Measurements from ENCODE around the gene RARB. TPM values are rescaled to one million over a fixed set of nuclear protein-coding genes. Genes with fewer than 3 reads are reported as not detected.

The RARB gene
- total RNA-seq, 1 experiment from 2014 or later, result not detected

DNA sequence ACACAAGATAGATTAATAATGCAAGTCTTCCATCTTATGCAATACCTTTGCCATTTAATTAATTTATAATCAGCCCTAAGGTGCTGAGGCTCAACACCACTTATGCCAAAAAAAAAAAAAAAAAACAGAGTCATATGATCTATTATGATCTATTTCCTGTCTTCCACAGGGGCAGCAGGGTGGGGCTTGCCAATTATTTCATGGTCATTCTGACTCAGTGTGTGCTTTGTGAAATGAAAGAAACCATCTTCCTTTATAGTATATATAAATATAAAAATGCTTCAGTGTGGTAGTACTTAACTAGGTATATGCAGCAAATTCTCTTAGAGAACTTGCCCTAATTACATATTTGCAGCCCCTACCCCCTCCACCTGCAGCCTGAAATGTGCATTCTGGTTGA is 7.2 kb upstream of the RARB start:
- Histone ChIP-seq H3K4me2 (ENCODE audit: low read length) (no peak overlapping the region), H2AFZ (ENCODE audit: low read length) (no peak overlapping the region), H3K36me3 (ENCODE audit: low read depth, low read length) (no peaks in the 10 kb centered on the region), H3K4me1 (ENCODE audit: insufficient read depth, low read length) (0 out of 2 replicates have a peak, but pooled peaks cover 7% of the 10 kb centered on the region), H3F3A (ENCODE audit: low read length, unreplicated experiment) (no peaks in the 10 kb centered on the region), H3K27ac (ENCODE audit: low read length) (no peak overlapping the region), H3K9ac (ENCODE audit: low read length) (no peak overlapping the region), H3K9me3 (ENCODE audit: low read length) (no peaks in the 10 kb centered on the region), H3K9me2 (replicated peaks; ENCODE audit: low read length) (no peaks in the 10 kb centered on the region), H3K27me3 (ENCODE audit: low read length) (peaks cover 24% of the 10 kb centered on the region), H3K79me2 (ENCODE audit: low read length) (no peaks in the 10 kb centered on the region), H4K20me1 (ENCODE audit: low read length) (no peaks in the 10 kb centered on the region), H3K4me3 (ENCODE audit: low read length) (no peak overlapping the region)
- DNase-seq, result peak; percentile 31
- intact Hi-C loops (cut with micrococcal nuclease), result no loop called here
- CTCF ChIA-PET, result no interaction called here
- TF ChIP-seq EZH2phosphoT487 (IDR thresholded peaks at IDR 0.05; ENCODE audit: borderline replicate concordance, low read length), result no peak
- TF ChIP-seq, protein P1, sequence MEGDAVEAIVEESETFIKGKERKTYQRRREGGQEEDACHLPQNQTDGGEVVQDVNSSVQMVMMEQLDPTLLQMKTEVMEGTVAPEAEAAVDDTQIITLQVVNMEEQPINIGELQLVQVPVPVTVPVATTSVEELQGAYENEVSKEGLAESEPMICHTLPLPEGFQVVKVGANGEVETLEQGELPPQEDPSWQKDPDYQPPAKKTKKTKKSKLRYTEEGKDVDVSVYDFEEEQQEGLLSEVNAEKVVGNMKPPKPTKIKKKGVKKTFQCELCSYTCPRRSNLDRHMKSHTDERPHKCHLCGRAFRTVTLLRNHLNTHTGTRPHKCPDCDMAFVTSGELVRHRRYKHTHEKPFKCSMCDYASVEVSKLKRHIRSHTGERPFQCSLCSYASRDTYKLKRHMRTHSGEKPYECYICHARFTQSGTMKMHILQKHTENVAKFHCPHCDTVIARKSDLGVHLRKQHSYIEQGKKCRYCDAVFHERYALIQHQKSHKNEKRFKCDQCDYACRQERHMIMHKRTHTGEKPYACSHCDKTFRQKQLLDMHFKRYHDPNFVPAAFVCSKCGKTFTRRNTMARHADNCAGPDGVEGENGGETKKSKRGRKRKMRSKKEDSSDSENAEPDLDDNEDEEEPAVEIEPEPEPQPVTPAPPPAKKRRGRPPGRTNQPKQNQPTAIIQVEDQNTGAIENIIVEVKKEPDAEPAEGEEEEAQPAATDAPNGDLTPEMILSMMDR (conservative IDR thresholded peaks at IDR 0.05; ENCODE audit: low read depth, low read length), result no peak
- no peak for TF ChIP-seq EZH2 (IDR thresholded peaks at IDR 0.05; ENCODE audit: low read length, unreplicated experiment)
- ATAC-seq, result no peak
- BruUV-seq (replicated peaks), result no TSS peak
- POLR2A ChIA-PET (ENCODE audit: unreplicated experiment), result no interaction called here

DNA sequence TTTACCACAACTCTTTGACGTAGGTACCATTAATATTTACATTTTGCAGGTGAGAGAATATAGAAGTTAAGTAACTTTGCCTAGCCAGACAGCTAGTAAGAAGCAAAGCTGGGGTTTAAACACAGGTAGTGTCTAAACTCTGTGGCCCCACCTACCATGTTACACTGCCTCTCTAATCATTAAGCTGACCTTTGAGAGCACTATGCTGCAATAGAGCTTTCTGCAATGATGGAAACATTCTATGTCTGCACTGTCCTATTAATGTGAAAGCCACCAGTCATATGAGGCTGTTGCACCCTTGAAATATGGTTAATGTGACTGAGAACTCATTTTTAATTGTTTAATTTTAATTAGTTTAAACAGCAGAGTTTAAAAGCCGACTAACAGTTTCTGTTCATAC is 6.3 kb upstream of the RARB start:
- H3K4me3 ChIP-seq (ENCODE audit: low read length), result no peak overlapping the region
- H3K9ac ChIP-seq (ENCODE audit: low read length), result no peak overlapping the region
- H3K27me3 ChIP-seq (ENCODE audit: low read length), result peaks cover 32% of the 10 kb centered on the region
- BruUV-seq (replicated peaks), result no TSS peak
- H3F3A ChIP-seq (ENCODE audit: low read length, unreplicated experiment), result no peaks in the 10 kb centered on the region
- intact Hi-C loops (cut with micrococcal nuclease), result no loop called here
- H3K4me2 ChIP-seq (ENCODE audit: low read length), result no peak overlapping the region
- POLR2A ChIA-PET (ENCODE audit: unreplicated experiment), result no interaction called here
- CTCF ChIA-PET, result no interaction called here
- H3K79me2 ChIP-seq (ENCODE audit: low read length), result no peaks in the 10 kb centered on the region
- no peaks in the 10 kb centered on the region for H4K20me1 ChIP-seq (ENCODE audit: low read length)
- TF ChIP-seq, protein P1 (conservative IDR thresholded peaks at IDR 0.05; ENCODE audit: low read depth, low read length), result no peak
- TF ChIP-seq EZH2phosphoT487 (IDR thresholded peaks at IDR 0.05; ENCODE audit: borderline replicate concordance, low read length), result no peak
- no peak for TF ChIP-seq EZH2 (IDR thresholded peaks at IDR 0.05; ENCODE audit: low read length, unreplicated experiment)
- ATAC-seq (no peak), DNase-seq (no peak)
- no peak overlapping the region for H3K27ac ChIP-seq (ENCODE audit: low read length)
- no peaks in the 10 kb centered on the region for H3K36me3 ChIP-seq (ENCODE audit: low read depth, low read length)
- no peak overlapping the region for H2AFZ ChIP-seq (ENCODE audit: low read length)
- 0 out of 2 replicates have a peak, but pooled peaks cover 7% of the 10 kb centered on the region for H3K4me1 ChIP-seq (ENCODE audit: insufficient read depth, low read length)
- H3K9me3 ChIP-seq (ENCODE audit: low read length), result no peaks in the 10 kb centered on the region
- no peaks in the 10 kb centered on the region for H3K9me2 ChIP-seq (replicated peaks; ENCODE audit: low read length)

DNA sequence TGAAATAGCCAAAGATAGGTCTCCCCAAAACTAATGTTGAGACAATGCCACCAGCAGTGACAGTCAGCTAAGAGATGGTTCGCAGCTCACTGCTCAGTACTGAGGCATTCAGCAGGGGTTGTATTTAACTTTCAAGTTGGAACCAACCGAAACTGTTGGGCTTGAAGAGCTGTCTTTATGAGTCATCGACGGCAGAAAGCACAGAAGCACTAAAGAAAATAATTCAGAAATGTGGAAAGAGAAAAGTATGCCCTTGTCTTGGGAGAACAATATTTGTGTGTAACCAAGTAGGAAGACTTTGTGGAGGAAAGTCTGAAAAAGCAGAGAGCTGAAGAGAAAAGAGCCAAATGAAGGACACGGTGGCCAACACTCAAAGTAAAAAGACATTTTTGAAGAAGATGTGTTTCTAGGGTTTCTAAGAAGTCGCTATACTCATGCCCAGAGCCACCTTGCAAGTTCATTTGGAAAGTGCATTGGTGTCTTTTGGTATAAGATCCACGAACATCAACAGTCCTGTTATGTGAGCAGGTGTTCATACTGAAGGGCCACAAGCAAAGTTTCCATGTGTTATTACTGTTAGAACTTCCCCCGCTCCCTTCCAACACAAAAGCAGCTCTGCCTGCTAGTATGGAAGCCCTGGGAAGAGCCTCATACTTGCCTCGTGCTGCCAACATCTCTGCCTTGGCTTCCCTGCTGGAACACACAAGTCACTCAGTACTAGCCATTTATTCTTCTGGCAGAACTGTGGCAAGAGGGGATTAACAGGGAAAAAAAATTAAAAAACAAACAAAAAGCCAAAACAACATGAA is 4.1 kb upstream of the RARB start:
- H3K9me2 ChIP-seq (replicated peaks; ENCODE audit: low read length), result no peaks in the 10 kb centered on the region
- no TSS peak for BruUV-seq (replicated peaks)
- no peaks in the 10 kb centered on the region for H3K9me3 ChIP-seq (ENCODE audit: low read length)
- H3K4me1 ChIP-seq (ENCODE audit: insufficient read depth, low read length), result 0 out of 2 replicates have a peak, but pooled peaks cover 7% of the 10 kb centered on the region
- ChIA-PET CTCF (no interaction called here), POLR2A (ENCODE audit: unreplicated experiment) (no interaction called here)
- H3K4me3 ChIP-seq (ENCODE audit: low read length), result no peak overlapping the region
- H3F3A ChIP-seq (ENCODE audit: low read length, unreplicated experiment), result no peaks in the 10 kb centered on the region
- H3K4me2 ChIP-seq (ENCODE audit: low read length), result peak overlapping the region; percentile 32; the same call in 1 of the 2 replicates
- TF ChIP-seq, protein P1 (conservative IDR thresholded peaks at IDR 0.05; ENCODE audit: low read depth, low read length), result no peak
- TF ChIP-seq EZH2 (IDR thresholded peaks at IDR 0.05; ENCODE audit: low read length, unreplicated experiment) (no peak), EZH2phosphoT487 (IDR thresholded peaks at IDR 0.05; ENCODE audit: borderline replicate concordance, low read length) (no peak)
- H3K27me3 ChIP-seq (ENCODE audit: low read length), result peaks cover 51% of the 10 kb centered on the region
- no peak overlapping the region for H2AFZ ChIP-seq (ENCODE audit: low read length)
- no peaks in the 10 kb centered on the region for H3K79me2 ChIP-seq (ENCODE audit: low read length)
- ATAC-seq, result no peak
- no peak overlapping the region for H3K9ac ChIP-seq (ENCODE audit: low read length)
- intact Hi-C loops (cut with micrococcal nuclease), result no loop called here
- H3K36me3 ChIP-seq (ENCODE audit: low read depth, low read length), result no peaks in the 10 kb centered on the region
- DNase-seq, result peak; percentile 7
- H4K20me1 ChIP-seq (ENCODE audit: low read length), result no peaks in the 10 kb centered on the region
- no peak overlapping the region for H3K27ac ChIP-seq (ENCODE audit: low read length)

Data from PC-3 (cell line).